GM23248 (cell line): ENCODE results near the gene MAGI1. TPM values are rescaled to one million over a fixed set of nuclear protein-coding genes. Genes with fewer than 3 reads are reported as not detected.

Experiments
- DNase-seq: peaks from one replicate; pipeline ENCODE4 v3.0.0-alpha.2; 2015
- H2AFZ ChIP-seq: fragments of 200-600 bp; sonication (generic); 2 replicates; pipeline ENCODE4 v1.6.1; 2016; ENCODE audit warnings: antibody characterized with exemption
- H3F3A ChIP-seq: fragments of 200-600 bp; sonication (generic); 2 replicates; pipeline ENCODE4 v1.6.1; 2016; ENCODE audit warnings: mild to moderate bottlenecking, antibody characterized with exemption, mixed run types; ENCODE audit not compliant: insufficient read depth
- H3K27ac ChIP-seq: fragments of 200-600 bp; sonication (generic); 2 replicates; pipeline ENCODE4 v1.5.1; 2016; ENCODE audit warnings: mild to moderate bottlenecking
- H3K27me3 ChIP-seq: fragments of 200-600 bp; sonication (generic); replicated peaks from 2 replicates; pipeline ENCODE4 v1.6.1; 2016; ENCODE audit warnings: mild to moderate bottlenecking; ENCODE audit not compliant: insufficient read depth
- H3K36me3 ChIP-seq: fragments of 200-600 bp; sonication (generic); 2 replicates; pipeline ENCODE4 v1.6.1; 2016; ENCODE audit warnings: low read depth, mild to moderate bottlenecking
- H3K4me1 ChIP-seq: fragments of 200-600 bp; sonication (generic); 2 replicates; pipeline ENCODE4 v1.6.1; 2016; ENCODE audit warnings: mild to moderate bottlenecking; ENCODE audit not compliant: insufficient read depth
- H3K4me2 ChIP-seq: fragments of 200-600 bp; sonication (generic); one replicate; pipeline ENCODE4 v1.6.1; 2016; ENCODE audit warnings: mild to moderate bottlenecking; ENCODE audit not compliant: unreplicated experiment
- H3K4me3 ChIP-seq: fragments of 200-600 bp; sonication (generic); 2 replicates; pipeline ENCODE4 v1.5.1; 2016; ENCODE audit warnings: mild to moderate bottlenecking
- H3K79me2 ChIP-seq: fragments of 200-600 bp; sonication (generic); 2 replicates; pipeline ENCODE4 v1.6.1; 2016; ENCODE audit warnings: mild to moderate bottlenecking; ENCODE audit not compliant: insufficient read depth
- H3K9ac ChIP-seq: fragments of 200-600 bp; sonication (generic); 2 replicates; pipeline ENCODE4 v1.6.1; 2016; ENCODE audit warnings: mild to moderate bottlenecking
- H3K9me2 ChIP-seq: fragments of 200-600 bp; sonication (generic); 2 replicates; pipeline ENCODE4 v1.6.1; 2016; ENCODE audit warnings: mixed run types, mild to moderate bottlenecking, moderate library complexity; ENCODE audit not compliant: insufficient read depth
- H3K9me3 ChIP-seq: fragments of 200-600 bp; sonication (generic); one replicate; pipeline ENCODE4 v1.6.1; 2017; ENCODE audit warnings: low read depth
- H4K20me1 ChIP-seq: fragments of 200-600 bp; sonication (generic); 2 replicates; pipeline ENCODE4 v1.6.0; 2016; ENCODE audit not compliant: insufficient read depth
- EZH2 ChIP-seq: fragments of 200-600 bp; sonication (generic); IDR thresholded peaks from 2 replicates; pipeline ENCODE4 v1.6.1; 2018; ENCODE audit warnings: antibody characterized with exemption, mild to moderate bottlenecking; ENCODE audit not compliant: insufficient read depth, poor library complexity, severe bottlenecking
- EZH2phosphoT487 ChIP-seq: fragments of 200-600 bp; sonication (generic); IDR thresholded peaks from 2 replicates; pipeline ENCODE4 v1.6.1; 2018; ENCODE audit warnings: antibody characterized with exemption, moderate library complexity, mild to moderate bottlenecking, low read depth; ENCODE audit not compliant: insufficient read depth
- WGBS, 2 experiments: methylation state at CpG; one replicate each; pipeline ENCODE4 v1.1.6; 2015 to 2017; ENCODE audit warnings: low lambda C conversion rate in 2 of 2, low coverage in 1 of 2; ENCODE audit errors: missing lambda C conversion rate in 2 of 2; 5-methylcytosine and 5-hydroxymethylcytosine counted together
- in situ Hi-C: fragments of 300-500 bp; cut with MboI; formaldehyde crosslinking; loops from 2 replicates; pipeline ENCODE4 v1.15.0; 2020
- polyA plus RNA-seq: library from polyadenylated mRNA; unstranded; fragments of >200 nt; fragmentation: Nextera tagmentation; extraction: Ambion mirVana; gene quantifications from 2 replicates; pipeline ENCODE4 v1.2.1, GENCODE V29; 2016
- total RNA-seq: library from RNA; depleted of rRNA; stranded (reverse); fragments of >200 nt; shearing (Covaris generic); gene quantifications from 2 replicates; pipeline ENCODE4 v1.2.3, GENCODE V29; 2014

The MAGI1 gene
- total and polyA plus RNA-seq, 2 experiments from 2014 or later, result 7.3 to 13.8 TPM

GRCh38 chr3:65439641-65440284 is 599.0 kb downstream of the MAGI1 start:
- H3K4me2 ChIP-seq, result no peak overlapping the region
- H3K9ac ChIP-seq, result no peak overlapping the region
- WGBS, 2 experiments, result 42% methylated on average over 6 of the region's 6 CpGs
- H3F3A ChIP-seq, result no peaks in the 10 kb centered on the region
- in situ Hi-C loops, result loop anchor here (25.0 kb wide), 1 partner anchor 748 kb away; no protein-coding TSS in a partner anchor
- H3K9me2 ChIP-seq, result no peaks in the 10 kb centered on the region
- TF ChIP-seq EZH2phosphoT487 (no peak), EZH2 (no peak)
- no peak overlapping the region for H3K27ac ChIP-seq
- H3K9me3 ChIP-seq, result no peaks in the 10 kb centered on the region
- no peak overlapping the region for H3K4me3 ChIP-seq
- no peaks in the 10 kb centered on the region for H4K20me1 ChIP-seq
- no peak overlapping the region for H2AFZ ChIP-seq
- no peaks in the 10 kb centered on the region for H3K79me2 ChIP-seq
- peaks cover 19% of the 10 kb centered on the region for H3K36me3 ChIP-seq
- H3K27me3 ChIP-seq, result no peaks in the 10 kb centered on the region
- H3K4me1 ChIP-seq, result no peaks in the 10 kb centered on the region
- DNase-seq, result peak; percentile 70

DNA sequence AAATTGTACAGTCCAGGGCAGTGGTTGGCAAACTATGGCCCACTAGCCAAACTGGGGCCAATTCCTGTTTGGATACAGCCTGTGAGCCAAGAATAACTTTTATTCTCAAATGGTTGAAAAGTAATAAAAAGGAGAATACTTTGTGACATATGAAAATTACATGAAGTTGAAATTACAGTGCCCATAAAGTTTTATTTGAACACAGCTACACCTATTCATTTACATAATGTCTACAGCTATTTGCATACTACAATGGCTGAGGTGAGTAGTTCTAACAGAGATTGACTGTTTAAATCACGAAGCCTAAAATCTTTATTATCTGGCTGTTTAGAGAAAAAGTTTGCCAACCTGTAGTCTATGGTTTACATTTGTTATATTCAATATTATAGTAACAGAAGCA is 600.1 kb downstream of the MAGI1 start:
- Histone ChIP-seq H3K4me1 (no peaks in the 10 kb centered on the region), H3K27ac (no peak overlapping the region), H3K4me3 (no peak overlapping the region), H3K27me3 (no peaks in the 10 kb centered on the region), H3K36me3 (peaks cover 19% of the 10 kb centered on the region), H3F3A (no peaks in the 10 kb centered on the region), H2AFZ (no peak overlapping the region), H3K9ac (no peak overlapping the region), H3K9me2 (no peaks in the 10 kb centered on the region), H3K9me3 (no peaks in the 10 kb centered on the region), H3K4me2 (no peak overlapping the region), H4K20me1 (no peaks in the 10 kb centered on the region), H3K79me2 (no peaks in the 10 kb centered on the region)
- WGBS, 2 experiments, result 92 to 96% methylated on average over 1 of the region's 1 CpG
- in situ Hi-C loops, result loop anchor here (25.0 kb wide), 1 partner anchor 749 kb away; no protein-coding TSS in a partner anchor
- DNase-seq, result no peak
- TF ChIP-seq EZH2phosphoT487, result no peak
- no peak for TF ChIP-seq EZH2

DNA sequence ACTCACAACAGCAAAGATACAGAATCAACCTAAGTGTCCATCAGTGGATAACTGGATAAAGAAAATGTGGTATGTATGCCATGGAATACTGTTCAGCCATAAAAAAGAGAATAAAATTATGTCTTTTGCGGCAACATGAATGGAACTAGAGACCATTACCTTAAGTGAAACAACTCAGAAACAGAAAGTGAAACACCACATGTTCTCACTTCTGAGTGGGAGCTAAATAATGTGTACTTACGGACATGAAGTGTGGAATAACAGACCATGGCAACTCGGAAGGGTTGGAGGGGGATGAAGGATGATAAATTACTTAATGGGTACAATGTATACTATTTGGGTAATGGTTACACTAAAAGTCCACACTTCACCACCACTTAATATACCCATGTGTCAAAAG is 600.6 kb downstream of the MAGI1 start:
- in situ Hi-C loops, result loop anchor here (25.0 kb wide), 1 partner anchor 749 kb away; no protein-coding TSS in a partner anchor
- Histone ChIP-seq H3K79me2 (no peaks in the 10 kb centered on the region), H3K4me3 (no peak overlapping the region), H4K20me1 (no peaks in the 10 kb centered on the region), H3K27me3 (no peaks in the 10 kb centered on the region), H3K9me3 (no peaks in the 10 kb centered on the region), H3K4me1 (no peaks in the 10 kb centered on the region), H3K36me3 (peaks cover 19% of the 10 kb centered on the region), H3K4me2 (no peak overlapping the region), H3K27ac (no peak overlapping the region), H2AFZ (no peak overlapping the region), H3K9ac (no peak overlapping the region), H3F3A (no peaks in the 10 kb centered on the region), H3K9me2 (no peaks in the 10 kb centered on the region)
- WGBS, 2 experiments, result 92 to 93% methylated on average over 3 of the region's 3 CpGs
- no peak for DNase-seq
- TF ChIP-seq EZH2phosphoT487, result no peak
- TF ChIP-seq EZH2, result no peak

- Histone ChIP-seq H3K4me3 (no peak overlapping the region), H3K9ac (no peak overlapping the region), H3K9me3 (no peaks in the 10 kb centered on the region), H3K36me3 (peaks cover 19% of the 10 kb centered on the region), H2AFZ (no peak overlapping the region), H4K20me1 (no peaks in the 10 kb centered on the region), H3F3A (no peaks in the 10 kb centered on the region), H3K4me1 (no peaks in the 10 kb centered on the region), H3K27me3 (no peaks in the 10 kb centered on the region), H3K79me2 (no peaks in the 10 kb centered on the region), H3K27ac (no peak overlapping the region), H3K9me2 (no peaks in the 10 kb centered on the region), H3K4me2 (no peak overlapping the region)
- TF ChIP-seq EZH2phosphoT487, result no peak
- no peak for TF ChIP-seq EZH2
- WGBS, 2 experiments, result 43 to 75% methylated on average over 1 of the region's 1 CpG
- in situ Hi-C loops, result loop anchor here (25.0 kb wide), 1 partner anchor 751 kb away; no protein-coding TSS in a partner anchor
- no peak for DNase-seq
Observed at GRCh38 chr3:65436580-65436979, 602.1 kb downstream of the MAGI1 start.
